GM21381 (cell line): ENCODE data around the gene CIPC.

Experiments used
- ATAC-seq: cut with Tn5 transposase; IDR thresholded peaks from one replicate; pipeline ENCODE4 v1.9.1; 2021; ENCODE audit warnings: mild to moderate bottlenecking, moderate library complexity; ENCODE audit not compliant: unreplicated experiment

The CIPC gene

GRCh38 chr14:77069551-77069950, 28.5 kb upstream of the CIPC start:
- ATAC-seq = no peak

GRCh38 chr14:77071938-77072388, 26.1 kb upstream of the CIPC start:
- no peak for ATAC-seq

- no peak for ATAC-seq
Observed at GRCh38 chr14:77074969-77075368, 23.1 kb upstream of the CIPC start.

- ATAC-seq = no peak
Observed at GRCh38 chr14:77076113-77076631, 21.9 kb upstream of the CIPC start.

- no peak for ATAC-seq
Observed at GRCh38 chr14:77077040-77077439, 21.0 kb upstream of the CIPC start.

- ATAC-seq = no peak
Observed at GRCh38 chr14:77082356-77082755, 15.7 kb upstream of the CIPC start.

- ATAC-seq = no peak
Observed at GRCh38 chr14:77083082-77083481, 15.0 kb upstream of the CIPC start.

GRCh38 chr14:77084985-77085384, 13.1 kb upstream of the CIPC start:
- ATAC-seq = no peak

GRCh38 chr14:77085538-77085937, 12.5 kb upstream of the CIPC start:
- no peak for ATAC-seq

- no peak for ATAC-seq
Observed at GRCh38 chr14:77086017-77086727, 11.9 kb upstream of the CIPC start.

GRCh38 chr14:77086951-77087350, 11.1 kb upstream of the CIPC start:
- ATAC-seq = no peak

GRCh38 chr14:77087631-77088030, 10.4 kb upstream of the CIPC start:
- no peak for ATAC-seq

- ATAC-seq = no peak
Observed at GRCh38 chr14:77088219-77088618, 9.8 kb upstream of the CIPC start.

- no peak for ATAC-seq
Observed at GRCh38 chr14:77088645-77089044, 9.4 kb upstream of the CIPC start.

- no peak for ATAC-seq
Observed at GRCh38 chr14:77091518-77091917, 6.5 kb upstream of the CIPC start.

GRCh38 chr14:77092676-77093075, 5.4 kb upstream of the CIPC start:
- no peak for ATAC-seq

GRCh38 chr14:77094672-77095284, 3.3 kb upstream of the CIPC start:
- ATAC-seq = no peak

- no peak for ATAC-seq
Observed at GRCh38 chr14:77097006-77097699, 905 bp upstream of the CIPC start.

GRCh38 chr14:77098529-77099353, 683 bp downstream of the CIPC start:
- no peak for ATAC-seq

GRCh38 chr14:77099425-77100167, 1.5 kb downstream of the CIPC start:
- ATAC-seq = no peak
